GM23338 (cell line): ENCODE results near the gene CEP20.

ENCODE experiments used
- CTCF ChIP-seq, 2 experiments: fragments of 200-600 bp in 1 of 2; sonication (generic) in 1 of 2; conservative IDR thresholded peaks; 2 replicates each; pipeline versions ENCODE4 v1.5.1 to v1.6.1; 2016 to 2017; ENCODE audit warnings: antibody characterized with exemption in 2 of 2, low read depth in 2 of 2, mild to moderate bottlenecking in 2 of 2, moderate library complexity in 1 of 2
- EZH2 ChIP-seq: fragments of 200-600 bp; sonication (generic); IDR thresholded peaks from one replicate; pipeline ENCODE4 v1.8.0; 2017; ENCODE audit warnings: antibody characterized with exemption, mild to moderate bottlenecking, low read depth; ENCODE audit not compliant: unreplicated experiment
- JUNB ChIP-seq: IDR thresholded peaks from one replicate; pipeline ENCODE4 v1.6.1; 2016; ENCODE audit warnings: antibody characterized with exemption; ENCODE audit not compliant: unreplicated experiment
- TF ChIP-seq, protein P1 (sequence below): IDR thresholded peaks from one replicate; pipeline ENCODE4 v1.6.1; 2018; ENCODE audit warnings: antibody characterized with exemption; ENCODE audit not compliant: unreplicated experiment

DNA sequence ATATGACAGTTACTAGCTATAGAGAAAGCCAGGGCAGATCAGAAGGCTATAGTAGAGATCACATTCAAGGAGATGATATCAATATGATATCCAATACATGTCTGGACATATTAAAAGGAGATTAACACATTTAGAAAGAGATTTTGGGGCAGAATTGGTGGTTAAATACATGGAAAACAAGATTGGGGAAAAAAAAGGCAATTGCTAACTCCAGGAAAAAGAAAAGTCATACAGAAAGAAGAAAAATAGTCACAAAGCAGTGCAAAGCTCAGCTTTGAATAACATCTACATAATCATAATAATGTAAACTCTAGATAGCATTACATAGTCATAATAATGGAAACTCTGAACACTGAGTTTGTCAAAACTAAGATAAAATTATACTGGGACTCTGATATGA is 72.2 kb downstream of the CEP20 start:
- TF ChIP-seq CTCF (conservative IDR thresholded peaks at IDR 0.05; ENCODE audit: low read depth in 2 of 2) = no peak
- TF ChIP-seq JUNB = no peak
- TF ChIP-seq EZH2 = no peak
- TF ChIP-seq, protein P1, sequence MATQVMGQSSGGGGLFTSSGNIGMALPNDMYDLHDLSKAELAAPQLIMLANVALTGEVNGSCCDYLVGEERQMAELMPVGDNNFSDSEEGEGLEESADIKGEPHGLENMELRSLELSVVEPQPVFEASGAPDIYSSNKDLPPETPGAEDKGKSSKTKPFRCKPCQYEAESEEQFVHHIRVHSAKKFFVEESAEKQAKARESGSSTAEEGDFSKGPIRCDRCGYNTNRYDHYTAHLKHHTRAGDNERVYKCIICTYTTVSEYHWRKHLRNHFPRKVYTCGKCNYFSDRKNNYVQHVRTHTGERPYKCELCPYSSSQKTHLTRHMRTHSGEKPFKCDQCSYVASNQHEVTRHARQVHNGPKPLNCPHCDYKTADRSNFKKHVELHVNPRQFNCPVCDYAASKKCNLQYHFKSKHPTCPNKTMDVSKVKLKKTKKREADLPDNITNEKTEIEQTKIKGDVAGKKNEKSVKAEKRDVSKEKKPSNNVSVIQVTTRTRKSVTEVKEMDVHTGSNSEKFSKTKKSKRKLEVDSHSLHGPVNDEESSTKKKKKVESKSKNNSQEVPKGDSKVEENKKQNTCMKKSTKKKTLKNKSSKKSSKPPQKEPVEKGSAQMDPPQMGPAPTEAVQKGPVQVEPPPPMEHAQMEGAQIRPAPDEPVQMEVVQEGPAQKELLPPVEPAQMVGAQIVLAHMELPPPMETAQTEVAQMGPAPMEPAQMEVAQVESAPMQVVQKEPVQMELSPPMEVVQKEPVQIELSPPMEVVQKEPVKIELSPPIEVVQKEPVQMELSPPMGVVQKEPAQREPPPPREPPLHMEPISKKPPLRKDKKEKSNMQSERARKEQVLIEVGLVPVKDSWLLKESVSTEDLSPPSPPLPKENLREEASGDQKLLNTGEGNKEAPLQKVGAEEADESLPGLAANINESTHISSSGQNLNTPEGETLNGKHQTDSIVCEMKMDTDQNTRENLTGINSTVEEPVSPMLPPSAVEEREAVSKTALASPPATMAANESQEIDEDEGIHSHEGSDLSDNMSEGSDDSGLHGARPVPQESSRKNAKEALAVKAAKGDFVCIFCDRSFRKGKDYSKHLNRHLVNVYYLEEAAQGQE = no peak
